ENCODE data around the gene ZNF766.

Gene ZNF766

GRCh38 chr19:52269338-52270261 is at the start of gene ZNF766:
Gene ZNF766, plus strand, starts transcription at chr19:52269587. Its CDS starts 27 bp downstream, at chr19:52269614.
- peak; percentile 99 for DNase-seq

GRCh38 chr19:52219611-52220010 is 49.8 kb upstream of the ZNF766 start:
- DNase-seq: no peak

- DNase-seq: no peak
Measured at GRCh38 chr19:52221031-52221430, 48.4 kb upstream of the ZNF766 start.

GRCh38 chr19:52221831-52222375 is 47.5 kb upstream of the ZNF766 start:
- DNase-seq: no peak

GRCh38 chr19:52224211-52224610 is 45.2 kb upstream of the ZNF766 start:
- DNase-seq: no peak

GRCh38 chr19:52226652-52227051 is 42.7 kb upstream of the ZNF766 start:
- DNase-seq: peak; percentile 50

GRCh38 chr19:52227196-52227940 is 42.0 kb upstream of the ZNF766 start:
- no peak for DNase-seq

GRCh38 chr19:52227980-52228379 is 41.4 kb upstream of the ZNF766 start:
- no peak for DNase-seq

- DNase-seq: no peak
Measured at GRCh38 chr19:52229524-52229923, 39.9 kb upstream of the ZNF766 start.

- DNase-seq: no peak
Measured at GRCh38 chr19:52230685-52231084, 38.7 kb upstream of the ZNF766 start.

GRCh38 chr19:52231154-52231910 is 38.1 kb upstream of the ZNF766 start:
- DNase-seq: no peak

- no peak for DNase-seq
Measured at GRCh38 chr19:52234406-52234805, 35.0 kb upstream of the ZNF766 start.

GRCh38 chr19:52237197-52237596 is 32.2 kb upstream of the ZNF766 start:
- no peak for DNase-seq

- peak; percentile 70 for DNase-seq
Measured at GRCh38 chr19:52237771-52238400, 31.5 kb upstream of the ZNF766 start.

- DNase-seq: no peak
Measured at GRCh38 chr19:52244021-52244420, 25.4 kb upstream of the ZNF766 start.

- DNase-seq: peak; percentile 71
Measured at GRCh38 chr19:52248241-52248640, 21.1 kb upstream of the ZNF766 start.

- DNase-seq: no peak
Measured at GRCh38 chr19:52258426-52258825, 11.0 kb upstream of the ZNF766 start.

GRCh38 chr19:52265556-52265955 is 3.8 kb upstream of the ZNF766 start:
- peak; percentile 38 for DNase-seq

- DNase-seq: peak; percentile 29
Measured at GRCh38 chr19:52270266-52270885, 989 bp downstream of the ZNF766 start.

- no peak for DNase-seq
Measured at GRCh38 chr19:52273301-52273700, 3.9 kb downstream of the ZNF766 start.

GRCh38 chr19:52274191-52274590 is 4.8 kb downstream of the ZNF766 start:
- DNase-seq: no peak

- DNase-seq: no peak
Measured at GRCh38 chr19:52275988-52276387, 6.6 kb downstream of the ZNF766 start.
